ENCODE results near the gene APP.

DNA sequence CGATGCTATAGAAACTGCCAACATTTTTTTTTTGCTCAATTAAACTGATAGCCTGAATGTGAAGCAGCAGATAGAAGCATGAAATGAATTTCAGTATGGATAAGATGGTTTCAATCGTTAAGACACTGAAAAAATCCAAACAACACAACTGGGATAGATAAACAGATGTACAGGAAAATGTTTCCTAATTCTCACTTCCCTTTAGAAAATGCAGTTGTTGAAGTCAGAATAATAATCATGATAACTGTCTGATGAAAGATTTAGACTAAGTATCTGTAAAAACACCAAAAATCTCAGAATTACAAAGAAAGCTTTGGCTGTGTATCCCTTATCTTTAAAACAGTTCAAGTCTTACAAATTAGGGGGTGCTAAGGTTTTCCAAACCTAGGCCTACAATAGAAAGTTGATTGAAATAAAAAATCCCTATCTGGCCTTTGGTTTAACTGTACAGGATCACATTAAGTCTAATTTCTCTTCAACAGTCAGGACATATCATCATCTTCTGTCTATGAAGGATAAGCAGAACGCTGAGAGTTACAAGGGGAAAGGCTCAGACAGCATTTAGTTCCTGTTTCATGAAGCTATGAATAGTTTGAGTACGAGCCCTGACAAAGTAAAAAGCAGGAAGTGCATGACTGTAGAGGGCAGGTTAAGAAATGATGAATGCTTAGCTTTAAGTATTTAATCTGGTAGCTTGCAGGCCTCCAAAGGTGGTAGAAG is 203.2 kb downstream of the APP start:
- TF ChIP-seq, protein P1, sequence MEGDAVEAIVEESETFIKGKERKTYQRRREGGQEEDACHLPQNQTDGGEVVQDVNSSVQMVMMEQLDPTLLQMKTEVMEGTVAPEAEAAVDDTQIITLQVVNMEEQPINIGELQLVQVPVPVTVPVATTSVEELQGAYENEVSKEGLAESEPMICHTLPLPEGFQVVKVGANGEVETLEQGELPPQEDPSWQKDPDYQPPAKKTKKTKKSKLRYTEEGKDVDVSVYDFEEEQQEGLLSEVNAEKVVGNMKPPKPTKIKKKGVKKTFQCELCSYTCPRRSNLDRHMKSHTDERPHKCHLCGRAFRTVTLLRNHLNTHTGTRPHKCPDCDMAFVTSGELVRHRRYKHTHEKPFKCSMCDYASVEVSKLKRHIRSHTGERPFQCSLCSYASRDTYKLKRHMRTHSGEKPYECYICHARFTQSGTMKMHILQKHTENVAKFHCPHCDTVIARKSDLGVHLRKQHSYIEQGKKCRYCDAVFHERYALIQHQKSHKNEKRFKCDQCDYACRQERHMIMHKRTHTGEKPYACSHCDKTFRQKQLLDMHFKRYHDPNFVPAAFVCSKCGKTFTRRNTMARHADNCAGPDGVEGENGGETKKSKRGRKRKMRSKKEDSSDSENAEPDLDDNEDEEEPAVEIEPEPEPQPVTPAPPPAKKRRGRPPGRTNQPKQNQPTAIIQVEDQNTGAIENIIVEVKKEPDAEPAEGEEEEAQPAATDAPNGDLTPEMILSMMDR (IDR thresholded peaks at IDR 0.05), result no peak
- no peak for TF ChIP-seq POLR2A (IDR thresholded peaks at IDR 0.05)
